GM12872 (cell line): ENCODE measurements around the gene IL4I1.

ENCODE experiments used
- CTCF ChIP-seq: IDR thresholded peaks from 3 replicates; pipeline ENCODE4 v1.5.1; 2011; ENCODE audit warnings: low read depth, mild to moderate bottlenecking, low read length, moderate library complexity; ENCODE audit not compliant: insufficient read depth

IL4I1 gene

GRCh38 chr19:49921871-49922795, 25.4 kb upstream of the IL4I1 start:
- no peak for TF ChIP-seq CTCF

- no peak for TF ChIP-seq CTCF
Measured at GRCh38 chr19:49920624-49921363, 24.1 kb upstream of the IL4I1 start.

- no peak for TF ChIP-seq CTCF
Measured at GRCh38 chr19:49918089-49918488, 21.4 kb upstream of the IL4I1 start.

GRCh38 chr19:49916839-49917733, 20.4 kb upstream of the IL4I1 start:
- TF ChIP-seq CTCF, result peak; percentile 25; the same call in 1 of the 3 replicates

- TF ChIP-seq CTCF, result peak; percentile 53; the same call in 2 of the 3 replicates
Measured at GRCh38 chr19:49915271-49915670, 18.6 kb upstream of the IL4I1 start.

- no peak for TF ChIP-seq CTCF
Measured at GRCh38 chr19:49913720-49914119, 17.0 kb upstream of the IL4I1 start.
